GM18520 (cell line): Measurements from ENCODE around the gene FAF1.
"Not testable (repeated sequence)": the region's sequence is repeated elsewhere in the genome, so short reads cannot be mapped to it uniquely, and the experiment has no call there.

Experiments
- ATAC-seq: cut with Tn5 transposase; IDR thresholded peaks from one replicate; pipeline ENCODE4 v1.9.1; 2021; ENCODE audit not compliant: unreplicated experiment

The FAF1 gene

DNA sequence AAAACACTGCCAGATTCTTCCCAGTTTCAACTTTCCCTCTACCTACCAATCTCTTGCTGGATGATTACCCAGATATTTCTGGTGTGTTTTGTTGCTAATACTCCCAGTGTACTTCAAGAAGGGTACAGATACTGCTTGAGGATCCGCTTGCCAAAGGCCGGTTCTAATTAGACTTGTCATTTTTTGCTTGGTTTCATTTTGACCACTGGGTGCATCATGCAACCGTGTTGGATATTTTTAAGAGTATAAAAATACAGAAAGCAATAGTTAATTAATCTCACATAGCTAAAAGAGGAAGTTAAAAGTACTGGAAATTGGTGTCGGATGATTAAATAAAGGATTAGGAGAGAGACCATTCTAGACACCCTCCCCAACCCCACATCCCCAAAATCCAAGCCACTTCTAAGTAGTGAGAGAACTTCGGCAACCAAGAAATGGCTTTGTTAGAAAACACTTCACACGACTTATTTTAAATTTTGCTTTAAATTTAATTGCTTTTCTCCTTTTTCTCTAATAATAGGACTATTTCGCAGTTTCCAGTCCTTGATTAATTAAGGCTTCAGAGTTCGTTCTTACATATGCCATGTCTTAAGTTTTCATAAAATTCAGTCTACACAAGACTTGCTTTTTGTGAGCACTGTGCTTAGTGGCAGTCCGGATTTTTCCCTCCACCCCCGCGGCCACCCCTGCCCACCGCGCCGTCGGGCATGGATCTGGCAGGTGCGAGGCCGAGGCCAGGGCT is 7.5 kb upstream of the FAF1 start:
- ATAC-seq, result no peak

GRCh38 chr1:50966991-50967390 is 6.9 kb upstream of the FAF1 start:
- no peak for ATAC-seq

DNA sequence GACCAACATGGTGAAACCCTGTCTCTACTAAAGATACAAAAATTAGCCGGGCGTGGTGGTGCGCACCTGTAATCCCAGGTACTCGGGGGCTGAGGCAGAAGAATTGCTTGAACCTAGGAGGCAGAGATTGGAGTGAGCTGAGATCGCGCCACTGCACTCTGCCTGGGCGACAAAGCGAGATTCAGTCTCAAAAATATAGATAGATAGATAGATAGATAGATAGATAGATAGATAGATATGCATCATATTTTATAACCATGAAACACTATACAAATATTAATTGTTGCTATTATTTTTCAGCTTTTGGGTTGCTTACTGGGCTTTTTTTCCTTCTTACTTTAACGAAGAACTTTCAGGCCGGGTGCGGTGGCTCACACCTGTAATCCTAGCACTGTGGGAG is 4.8 kb upstream of the FAF1 start:
- no peak for ATAC-seq

DNA sequence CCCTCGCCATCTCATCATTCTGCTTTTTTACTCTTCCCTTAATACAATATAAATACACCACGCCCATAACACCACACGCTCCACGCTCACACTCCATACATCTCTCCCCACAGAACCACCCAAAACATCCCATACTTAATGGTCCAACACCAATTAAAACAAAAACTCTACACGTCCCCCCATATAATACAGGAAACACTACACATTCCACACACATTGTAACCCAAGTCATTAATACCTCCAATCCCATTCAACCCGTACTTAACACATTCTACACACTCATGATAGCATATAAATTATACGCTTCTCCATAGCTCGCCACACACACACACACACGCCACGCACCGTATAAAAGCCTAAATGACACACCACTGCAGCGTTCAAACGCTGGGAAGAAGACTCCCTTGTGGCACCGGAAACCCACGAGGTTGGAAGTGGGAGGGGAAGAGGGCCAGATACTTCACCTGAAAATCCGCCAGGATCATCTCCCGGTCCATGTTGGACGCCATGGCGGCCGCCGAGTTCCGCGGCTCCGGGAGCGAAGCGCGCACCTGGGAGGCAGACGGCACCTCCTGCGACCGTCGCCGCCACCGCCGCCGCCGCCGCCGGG is 659 bp downstream of the FAF1 start:
- no peak for ATAC-seq

- no peak for ATAC-seq
Observed at GRCh38 chr1:50955116-50955515, 5.0 kb downstream of the FAF1 start.

GRCh38 chr1:50952566-50952965 is 7.5 kb downstream of the FAF1 start:
- ATAC-seq, result not testable (repeated sequence)

DNA sequence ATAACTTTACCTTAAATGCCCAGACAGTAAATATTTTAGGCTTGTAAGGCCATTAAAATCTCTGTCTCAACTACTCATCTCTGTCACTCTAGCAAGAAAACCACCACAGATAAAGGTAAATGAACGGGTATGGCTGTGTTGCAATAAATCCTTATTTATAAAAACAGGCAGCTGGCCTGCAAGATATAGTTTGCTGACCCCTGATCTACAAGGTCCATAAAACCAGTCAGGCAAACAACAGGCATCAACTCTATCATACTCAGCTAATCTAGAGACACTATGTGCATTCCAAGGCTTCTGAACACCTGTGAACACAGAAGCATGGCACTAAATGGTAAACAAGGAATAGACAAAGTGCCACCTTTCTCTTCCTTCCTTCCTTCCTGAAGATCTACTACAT is 9.7 kb downstream of the FAF1 start:
- no peak for ATAC-seq

GRCh38 chr1:50949286-50949982 is 10.6 kb downstream of the FAF1 start:
- no peak for ATAC-seq

DNA sequence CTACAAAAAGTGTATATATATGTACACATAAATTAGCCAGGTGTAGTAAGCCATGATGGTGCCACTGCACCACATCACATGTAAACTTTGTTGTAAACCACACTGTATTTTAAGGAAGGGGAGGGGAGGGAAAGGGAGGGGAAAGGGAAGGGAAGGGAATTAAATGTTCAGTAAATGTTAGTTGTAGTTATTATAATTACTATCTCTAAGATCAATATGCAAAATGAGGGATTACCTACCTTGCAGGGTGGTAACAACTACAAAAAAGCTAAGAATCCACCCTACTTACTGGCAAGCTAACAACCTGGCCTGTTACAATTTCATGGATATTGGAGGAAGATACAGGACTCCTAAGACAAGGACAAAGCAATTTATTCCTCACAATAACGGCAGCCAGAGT is 17.7 kb downstream of the FAF1 start:
- ATAC-seq, result no peak

DNA sequence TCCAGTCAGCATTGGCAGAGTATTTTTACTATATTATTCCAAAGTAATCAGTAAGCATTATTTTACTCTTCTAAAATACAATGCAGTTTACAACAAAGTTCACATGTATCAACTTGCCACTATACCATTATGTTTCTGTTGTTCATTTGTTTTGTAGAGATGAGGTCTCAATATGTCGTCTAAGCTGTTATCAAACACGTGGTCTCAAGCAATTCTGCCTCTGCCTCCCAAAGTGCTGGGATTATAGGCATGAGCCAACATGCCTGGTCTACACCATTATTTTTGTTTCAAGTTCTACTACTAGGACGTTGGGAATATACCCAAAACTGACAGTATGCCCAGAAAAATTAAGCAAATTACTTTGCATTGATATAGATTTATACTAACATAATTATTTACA is 19.8 kb downstream of the FAF1 start:
- ATAC-seq, result no peak

GRCh38 chr1:50936321-50936720 is 23.7 kb downstream of the FAF1 start:
- ATAC-seq, result no peak

DNA sequence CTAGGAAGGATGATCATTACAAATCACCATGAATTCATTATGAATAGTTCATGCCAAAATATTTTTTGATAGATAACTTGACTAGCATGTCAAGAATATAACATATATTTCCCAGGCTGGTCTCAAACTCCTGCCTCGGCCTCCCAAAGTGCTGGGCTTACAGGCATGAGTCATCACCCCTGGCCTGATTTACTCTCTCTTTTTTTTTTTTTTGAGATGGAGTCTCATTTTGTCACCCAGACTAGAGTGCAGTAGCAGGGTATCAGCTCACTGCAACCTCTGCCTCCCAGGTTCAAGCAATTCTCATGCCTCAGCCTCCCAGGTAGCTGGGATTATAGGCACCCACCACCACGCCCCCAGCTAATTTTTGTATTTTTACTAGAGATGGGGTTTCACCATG is 24.8 kb downstream of the FAF1 start:
- ATAC-seq, result not testable (repeated sequence)

GRCh38 chr1:50934838-50935237 is 25.2 kb downstream of the FAF1 start:
- ATAC-seq, result no peak

- not testable (repeated sequence) for ATAC-seq
Observed at GRCh38 chr1:50933770-50934169, 26.3 kb downstream of the FAF1 start.

GRCh38 chr1:50932043-50932442 is 28.0 kb downstream of the FAF1 start:
- not testable (repeated sequence) for ATAC-seq

- no peak for ATAC-seq
Observed at GRCh38 chr1:50930965-50931737, 28.9 kb downstream of the FAF1 start.

- peak; percentile 50 for ATAC-seq
Observed at GRCh38 chr1:50930193-50930592, 29.9 kb downstream of the FAF1 start.

GRCh38 chr1:50929376-50929958 is 30.6 kb downstream of the FAF1 start:
- ATAC-seq, result no peak

DNA sequence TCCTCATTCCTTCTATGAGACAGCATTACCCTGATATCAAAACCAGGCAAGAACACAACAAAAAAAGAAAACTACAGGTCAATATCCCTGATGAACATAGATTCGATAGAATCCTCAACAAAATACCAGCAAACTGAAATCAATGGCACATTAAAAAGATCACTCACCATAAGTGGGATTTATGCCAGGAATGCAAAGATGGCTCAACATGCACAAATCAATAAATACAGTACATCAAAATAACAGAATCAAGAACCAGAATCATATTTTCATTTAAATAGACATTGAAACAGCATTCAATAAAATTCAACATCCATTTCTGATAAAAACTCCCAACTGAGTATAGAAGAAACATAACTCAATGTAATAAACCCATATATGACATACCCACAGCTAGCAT is 36.5 kb downstream of the FAF1 start:
- ATAC-seq, result no peak

GRCh38 chr1:50921029-50921428 is 39.0 kb downstream of the FAF1 start:
- no peak for ATAC-seq

DNA sequence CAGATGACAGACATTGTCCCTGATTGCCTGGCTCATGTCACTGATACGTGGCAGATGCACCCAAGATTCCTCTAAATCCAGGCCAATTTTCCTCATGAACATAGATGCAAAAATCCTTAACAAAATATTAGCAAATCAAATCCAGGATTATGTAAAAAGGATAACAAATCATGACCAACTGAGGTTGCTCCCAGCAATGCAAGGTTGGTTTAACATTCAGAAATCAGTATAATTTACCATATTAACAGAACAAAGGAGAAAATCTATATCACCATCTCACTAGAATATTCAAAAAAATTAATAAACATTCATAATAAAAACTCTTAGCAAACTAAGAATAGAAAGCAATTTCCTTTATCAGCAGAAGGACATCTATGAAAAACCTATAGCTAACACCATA is 39.7 kb downstream of the FAF1 start:
- ATAC-seq, result no peak
